Activated CD8-positive, alpha-beta T cell treated with anti-CD3 and anti-CD28 coated beads for 36 hours (primary cell): ENCODE data around the gene HACE1. TPM values are rescaled to one million over a fixed set of nuclear protein-coding genes. Genes with fewer than 3 reads are reported as not detected.
A peak's percentile ranks its signal among the peaks of the same experiment; 100 is the strongest.

Experiments used
- ATAC-seq: fragments of 200-7000 bp; cut with Tn5 transposase; one replicate; pipeline ENCODE4 v1.10.0; 2021; ENCODE audit warnings: mild to moderate bottlenecking, moderate library complexity
- CTCF ChIA-PET: fragments of 350-600 bp; sonication (Branson Sonifier 250); formaldehyde crosslinking; loops from one replicate; lab custom pipeline; 2021; ENCODE audit warnings: antibody characterized with exemption; lab: Charles Lee
- POLR2A ChIA-PET: fragments of 350-600 bp; sonication (Branson Sonifier 250); formaldehyde crosslinking; loops from one replicate; lab custom pipeline; 2021; ENCODE audit warnings: antibody characterized with exemption; lab: Charles Lee
- DNase-seq: peaks from one replicate; pipeline ENCODE4 v3.0.0-alpha.2; 2020
- H3K27ac Mint-ChIP-seq: one replicate; pipeline ENCODE4 v1.8.0; 2021; ENCODE audit warnings: mild to moderate bottlenecking, mixed read lengths
- H3K27me3 Mint-ChIP-seq: one replicate; pipeline ENCODE4 v1.8.0; 2021; ENCODE audit warnings: mixed read lengths
- H3K36me3 Mint-ChIP-seq: one replicate; pipeline ENCODE4 v1.8.0; 2021; ENCODE audit warnings: low read depth, mixed read lengths
- H3K4me1 Mint-ChIP-seq: one replicate; pipeline ENCODE4 v1.8.0; 2021; ENCODE audit warnings: low read depth, mixed read lengths
- H3K4me3 Mint-ChIP-seq: one replicate; pipeline ENCODE4 v1.8.0; 2021; ENCODE audit warnings: mild to moderate bottlenecking, moderate library complexity, mixed read lengths
- H3K9me3 Mint-ChIP-seq: one replicate; pipeline ENCODE4 v1.8.0; 2021; ENCODE audit warnings: mixed read lengths
- intact Hi-C: fragments of 100-400 bp; cut with micrococcal nuclease; formaldehyde crosslinking; loops from one replicate; pipeline ENCODE4 v1.10.0; 2022
- total RNA-seq, 2 experiments: library from RNA; stranded (reverse); gene quantifications; one replicate each; pipeline ENCODE4 v1.2.3, GENCODE V29; 2021
- TF ChIP-seq, protein P1 (sequence below): fragments of 200-600 bp; IDR thresholded peaks from one replicate; pipeline ENCODE4 v1.8.0; 2022; ENCODE audit warnings: antibody characterized with exemption, mild to moderate bottlenecking

The HACE1 gene
- total RNA-seq, 2 experiments from 2014 or later = 14.5 to 17.5 TPM

DNA sequence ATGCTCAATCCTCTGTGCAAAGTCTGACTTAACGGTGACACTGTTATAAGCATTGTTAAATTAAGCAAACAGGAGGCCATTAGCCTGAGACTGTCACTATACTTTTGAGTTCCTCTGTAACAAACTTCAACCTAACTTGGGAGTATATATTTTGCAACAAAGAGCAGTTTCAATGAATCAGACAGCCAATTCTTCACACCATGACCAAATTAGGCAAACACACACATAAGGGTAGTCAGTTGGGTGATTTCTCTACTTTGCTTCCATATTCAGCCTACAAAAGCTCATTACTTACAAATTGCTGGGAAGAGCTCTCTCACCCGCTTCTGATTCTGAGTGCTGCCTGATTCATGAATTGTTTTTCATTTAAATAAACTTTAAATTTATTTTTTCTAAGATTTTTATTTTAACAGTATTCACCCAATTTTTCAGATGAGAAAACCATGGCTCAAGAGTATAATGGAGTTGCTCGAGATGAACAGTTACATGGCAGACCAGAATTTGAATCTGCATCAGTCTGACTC, 60.5 kb downstream of the HACE1 start:
- no peak for ATAC-seq

DNA sequence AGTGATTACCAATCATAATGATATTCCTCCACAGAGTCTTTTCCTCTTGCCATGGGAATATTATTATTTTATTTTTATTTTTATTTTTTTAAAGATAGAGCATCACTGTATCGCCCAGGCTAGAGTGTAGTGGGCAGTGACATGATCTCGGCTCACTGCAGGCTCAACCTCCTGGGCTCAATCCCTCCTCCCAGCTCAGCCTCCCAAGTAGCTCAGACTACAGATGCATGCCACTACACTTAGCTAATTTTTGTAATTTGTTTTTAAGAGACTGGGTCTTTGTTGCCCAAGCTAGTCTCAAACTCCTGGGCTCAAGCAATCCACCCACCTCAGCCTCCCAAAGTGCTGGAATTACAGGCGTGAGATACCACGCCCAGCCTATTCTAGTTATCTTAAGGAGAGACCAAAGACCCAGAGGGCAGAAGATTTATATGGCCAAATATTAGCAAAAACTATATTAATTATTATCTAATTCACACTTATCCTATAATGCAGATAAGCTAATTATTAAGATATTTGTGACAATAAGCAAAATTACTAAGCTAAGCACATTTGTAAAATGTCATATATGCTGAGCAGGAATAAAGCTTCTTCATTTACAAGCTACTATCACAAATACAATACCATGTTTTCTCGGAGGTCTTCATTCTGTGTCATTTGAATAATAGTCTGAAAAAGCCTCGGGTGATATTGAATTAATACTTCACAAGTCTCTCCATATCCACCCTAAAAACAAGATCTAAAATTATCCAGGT, 63.5 kb downstream of the HACE1 start:
- H3K4me1 Mint-ChIP-seq = peaks cover 2% of the 10 kb centered on the region
- H3K36me3 Mint-ChIP-seq = peaks cover 14% of the 10 kb centered on the region
- intact Hi-C loops = no loop called here
- no peak for ATAC-seq
- no peak overlapping the region for H3K27ac Mint-ChIP-seq
- no peaks in the 10 kb centered on the region for H3K27me3 Mint-ChIP-seq
- H3K9me3 Mint-ChIP-seq = no peaks in the 10 kb centered on the region
- TF ChIP-seq, protein P1, sequence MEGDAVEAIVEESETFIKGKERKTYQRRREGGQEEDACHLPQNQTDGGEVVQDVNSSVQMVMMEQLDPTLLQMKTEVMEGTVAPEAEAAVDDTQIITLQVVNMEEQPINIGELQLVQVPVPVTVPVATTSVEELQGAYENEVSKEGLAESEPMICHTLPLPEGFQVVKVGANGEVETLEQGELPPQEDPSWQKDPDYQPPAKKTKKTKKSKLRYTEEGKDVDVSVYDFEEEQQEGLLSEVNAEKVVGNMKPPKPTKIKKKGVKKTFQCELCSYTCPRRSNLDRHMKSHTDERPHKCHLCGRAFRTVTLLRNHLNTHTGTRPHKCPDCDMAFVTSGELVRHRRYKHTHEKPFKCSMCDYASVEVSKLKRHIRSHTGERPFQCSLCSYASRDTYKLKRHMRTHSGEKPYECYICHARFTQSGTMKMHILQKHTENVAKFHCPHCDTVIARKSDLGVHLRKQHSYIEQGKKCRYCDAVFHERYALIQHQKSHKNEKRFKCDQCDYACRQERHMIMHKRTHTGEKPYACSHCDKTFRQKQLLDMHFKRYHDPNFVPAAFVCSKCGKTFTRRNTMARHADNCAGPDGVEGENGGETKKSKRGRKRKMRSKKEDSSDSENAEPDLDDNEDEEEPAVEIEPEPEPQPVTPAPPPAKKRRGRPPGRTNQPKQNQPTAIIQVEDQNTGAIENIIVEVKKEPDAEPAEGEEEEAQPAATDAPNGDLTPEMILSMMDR = no peak
- ChIA-PET CTCF (no interaction called here), POLR2A (no interaction called here)
- no peak for DNase-seq
- H3K4me3 Mint-ChIP-seq = no peak overlapping the region

More for the DNA sequence above, 60.5 kb downstream of the HACE1 start:
- intact Hi-C loops = no loop called here
- H3K4me3 Mint-ChIP-seq = no peak overlapping the region
- peaks cover 2% of the 10 kb centered on the region for H3K4me1 Mint-ChIP-seq
- peaks cover 3% of the 10 kb centered on the region for H3K9me3 Mint-ChIP-seq
- H3K27me3 Mint-ChIP-seq = no peaks in the 10 kb centered on the region
- DNase-seq = no peak
- no peak overlapping the region for H3K27ac Mint-ChIP-seq
- ChIA-PET CTCF (interaction anchor here (1.1 kb wide), 1 partner anchor 9 kb away, joined by 4 read pairs; no protein-coding TSS in a partner anchor), POLR2A (no interaction called here)
- peaks cover 28% of the 10 kb centered on the region for H3K36me3 Mint-ChIP-seq
- TF ChIP-seq, protein P1 = no peak

DNA sequence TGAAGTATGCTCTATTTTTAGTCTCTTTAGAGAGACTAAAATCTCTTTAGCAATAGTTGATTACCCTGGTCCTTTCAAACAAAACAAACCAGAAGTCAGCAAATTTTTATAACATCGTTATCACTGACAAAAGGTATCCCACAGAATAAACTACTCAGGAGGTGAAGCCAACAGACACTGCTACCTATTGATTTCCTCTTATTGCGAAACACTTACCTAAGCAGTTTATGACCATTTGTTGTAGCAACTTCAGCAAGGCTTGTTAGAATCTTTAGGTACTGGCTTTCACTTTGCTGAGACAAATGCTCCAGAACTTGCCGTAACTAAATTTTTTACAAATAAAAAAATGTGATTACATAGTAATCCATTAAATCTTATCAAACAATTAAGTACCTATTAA, 64.4 kb downstream of the HACE1 start:
- ATAC-seq = no peak
- H3K27ac Mint-ChIP-seq = no peak overlapping the region

DNA sequence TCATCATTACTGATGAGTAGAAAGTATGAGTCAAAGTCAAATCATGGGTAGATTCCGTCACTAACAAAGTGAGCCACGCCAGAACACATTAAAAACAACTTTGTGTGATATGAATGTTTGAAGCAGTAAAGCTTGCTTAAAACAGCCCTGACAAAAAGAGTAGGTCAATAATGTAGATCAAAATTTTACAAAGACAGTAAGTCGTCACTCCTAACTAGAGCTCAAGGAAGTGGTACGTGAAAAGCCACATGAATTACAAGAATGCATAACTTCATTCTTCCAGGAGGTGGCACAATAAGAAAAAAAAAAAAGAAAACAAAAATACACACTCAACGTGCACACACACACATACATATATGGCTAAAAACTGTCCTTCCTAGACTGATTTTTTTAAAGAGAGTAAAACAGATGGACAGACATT, 69.9 kb downstream of the HACE1 start:
- H3K36me3 Mint-ChIP-seq = peaks cover 18% of the 10 kb centered on the region
- TF ChIP-seq, protein P1 = no peak
- no peaks in the 10 kb centered on the region for H3K9me3 Mint-ChIP-seq
- ChIA-PET CTCF (interaction anchor here (0.7 to 2.9 kb wide), 5 partner anchors 69 to 287 kb away, joined by 3 to 13 read pairs (median 3); partner anchors contain the start of gene HACE1), POLR2A (interaction anchor here (0.6 kb wide), 2 partner anchors 11 to 537 kb away, joined by 3 to 5 read pairs; no protein-coding TSS in a partner anchor)
- intact Hi-C loops = no loop called here
- peak; percentile 31 for DNase-seq
- H3K4me1 Mint-ChIP-seq = peaks cover 26% of the 10 kb centered on the region
- peak; percentile 90 for ATAC-seq
- H3K27me3 Mint-ChIP-seq = no peaks in the 10 kb centered on the region
- peak overlapping the region; percentile 57 for H3K4me3 Mint-ChIP-seq
- H3K27ac Mint-ChIP-seq = peak overlapping the region; percentile 97

More for the DNA sequence above, 64.4 kb downstream of the HACE1 start:
- ChIA-PET POLR2A (no interaction called here), CTCF (no interaction called here)
- Mint-ChIP-seq H3K4me1 (peaks cover 2% of the 10 kb centered on the region), H3K4me3 (no peak overlapping the region), H3K9me3 (no peaks in the 10 kb centered on the region), H3K27me3 (no peaks in the 10 kb centered on the region), H3K36me3 (peaks cover 8% of the 10 kb centered on the region)
- DNase-seq = no peak
- intact Hi-C loops = no loop called here
- TF ChIP-seq, protein P1 = no peak

DNA sequence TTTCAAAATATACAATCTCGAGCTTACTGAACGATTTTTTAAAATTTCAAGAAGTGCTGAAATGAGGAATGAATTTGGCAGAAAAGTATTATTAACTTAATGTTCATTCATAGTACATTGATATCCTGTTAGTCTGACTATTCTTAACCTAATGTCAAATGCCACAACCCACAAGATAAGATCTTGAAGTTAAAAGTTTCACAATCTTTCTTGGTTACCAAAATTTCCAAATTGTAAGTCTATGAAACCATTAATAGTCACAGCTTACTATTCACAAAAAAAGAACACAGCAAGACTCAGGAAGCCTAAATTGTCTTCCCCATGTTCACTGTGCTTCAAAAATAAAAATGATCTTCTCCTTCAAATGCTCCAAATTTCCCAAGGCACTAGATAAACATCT, 71.3 kb downstream of the HACE1 start:
- TF ChIP-seq, protein P1 = no peak
- H3K27me3 Mint-ChIP-seq = no peaks in the 10 kb centered on the region
- H3K4me1 Mint-ChIP-seq = peaks cover 26% of the 10 kb centered on the region
- ChIA-PET CTCF (interaction anchor here (1.3 kb wide), 1 partner anchor 105 kb away, joined by 3 read pairs; no protein-coding TSS in a partner anchor), POLR2A (no interaction called here)
- peak; percentile 17 for ATAC-seq
- intact Hi-C loops = no loop called here
- H3K4me3 Mint-ChIP-seq = peak overlapping the region; percentile 11
- H3K36me3 Mint-ChIP-seq = peaks cover 21% of the 10 kb centered on the region
- no peak for DNase-seq
- peak overlapping the region; percentile 91 for H3K27ac Mint-ChIP-seq
- H3K9me3 Mint-ChIP-seq = no peaks in the 10 kb centered on the region
